ENCODE measurements around the gene VSTM2B. TPM values are rescaled to one million over a fixed set of nuclear protein-coding genes. Genes with fewer than 3 reads are reported as not detected.
"Not testable (repeated sequence)": the region's sequence is repeated elsewhere in the genome, so short reads cannot be mapped to it uniquely, and the experiment has no call there.

Gene VSTM2B
- total RNA-seq, 1 donor from 2014 or later: not detected

DNA sequence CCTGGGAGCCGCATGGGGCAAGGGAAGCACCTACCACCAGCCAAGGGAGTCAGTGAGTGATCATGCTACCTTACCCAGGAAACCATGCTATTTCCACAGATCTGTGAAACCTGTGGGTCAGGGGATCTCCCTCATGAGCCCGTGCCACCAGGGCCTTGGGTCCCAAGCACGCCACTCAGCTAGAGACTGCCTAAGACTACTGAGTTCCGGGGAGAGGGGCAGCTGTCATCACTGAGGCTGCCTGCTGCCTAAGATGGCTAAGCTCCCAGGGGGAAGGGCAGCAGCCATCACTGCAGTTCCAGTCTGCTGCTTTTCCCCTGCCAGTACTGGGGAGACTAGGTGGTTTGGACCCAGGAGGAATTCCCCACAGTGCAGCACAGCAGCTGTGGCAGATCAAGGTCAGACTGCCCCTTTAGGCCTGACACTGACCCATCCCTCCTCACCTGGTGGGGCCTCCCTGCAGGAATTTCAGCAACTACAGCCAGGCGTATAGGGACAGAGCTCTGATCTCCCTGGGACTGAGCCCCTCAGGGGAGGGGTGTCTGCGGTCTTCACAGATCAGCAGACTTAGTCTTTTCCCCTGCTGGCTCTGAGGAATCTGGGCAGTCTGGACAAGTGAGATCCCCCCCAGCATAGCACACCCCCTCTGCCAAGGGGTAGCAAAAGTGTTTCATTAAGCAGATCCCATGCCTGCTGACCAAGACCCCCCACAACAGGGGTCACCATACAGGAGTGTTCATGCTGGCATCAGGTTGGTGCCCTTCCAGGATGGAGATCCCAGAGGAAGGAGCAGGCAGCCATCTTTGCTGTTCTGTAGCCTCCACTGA is 26.9 kb downstream of the VSTM2B start:
- DNase-seq (ENCODE audit: missing footprints) (no peak), ATAC-seq (no peak)
- intact Hi-C loops (cut with DNase I): no loop called here

- intact Hi-C loops (cut with DNase I): no loop called here
- ATAC-seq: no peak
- DNase-seq (ENCODE audit: missing footprints): no peak
Measured at GRCh38 chr19:29554149-29554548, 28.4 kb downstream of the VSTM2B start.

DNA sequence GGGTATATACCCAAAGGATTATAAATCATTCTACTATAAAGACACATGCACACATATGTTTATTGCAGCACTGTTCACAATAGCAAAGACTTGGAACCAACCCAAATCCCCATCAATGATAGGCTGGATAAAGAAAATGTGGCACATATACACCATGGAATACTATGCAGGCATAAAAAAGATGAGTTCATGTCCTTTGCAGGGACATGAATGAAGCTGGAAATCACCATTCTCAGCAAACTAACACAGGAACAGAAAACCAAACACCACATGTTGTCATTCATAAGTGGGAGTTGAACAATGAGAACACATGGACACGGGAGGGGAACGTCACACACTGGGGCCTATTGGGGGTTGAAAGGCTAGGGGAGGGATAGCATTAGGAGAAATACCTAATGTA is 33.3 kb downstream of the VSTM2B start:
- intact Hi-C loops (cut with DNase I); ATAC-seq; DNase-seq (ENCODE audit: missing footprints): not testable (repeated sequence)

DNA sequence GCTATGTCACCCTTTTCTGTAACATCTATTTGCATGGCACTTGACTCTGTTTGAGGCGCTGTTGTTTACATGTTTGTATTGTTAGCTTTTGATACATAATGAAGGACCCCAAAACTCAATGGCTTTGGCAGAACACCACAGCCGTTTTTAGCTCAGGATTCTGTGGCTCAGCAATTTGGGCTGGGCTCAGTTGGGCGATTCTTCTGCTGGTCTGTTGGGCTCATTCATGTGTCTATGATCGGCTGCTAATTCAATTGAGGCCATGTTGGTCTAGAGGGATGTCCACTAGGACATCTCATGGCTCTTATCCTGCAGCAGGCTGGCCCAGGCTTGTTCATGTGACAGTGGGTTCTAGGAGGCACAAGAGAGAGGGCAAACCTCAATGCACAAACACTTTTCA is 33.9 kb downstream of the VSTM2B start:
- intact Hi-C loops (cut with DNase I): no loop called here
- DNase-seq (ENCODE audit: missing footprints): no peak
- ATAC-seq: no peak

- intact Hi-C loops (cut with DNase I): no loop called here
- ATAC-seq: no peak
- DNase-seq (ENCODE audit: missing footprints): no peak
Measured at GRCh38 chr19:29560313-29561075, 34.7 kb downstream of the VSTM2B start.

- DNase-seq (ENCODE audit: missing footprints) (no peak), ATAC-seq (no peak)
- intact Hi-C loops (cut with DNase I): no loop called here
Measured at GRCh38 chr19:29561601-29562000, 35.8 kb downstream of the VSTM2B start.

DNA sequence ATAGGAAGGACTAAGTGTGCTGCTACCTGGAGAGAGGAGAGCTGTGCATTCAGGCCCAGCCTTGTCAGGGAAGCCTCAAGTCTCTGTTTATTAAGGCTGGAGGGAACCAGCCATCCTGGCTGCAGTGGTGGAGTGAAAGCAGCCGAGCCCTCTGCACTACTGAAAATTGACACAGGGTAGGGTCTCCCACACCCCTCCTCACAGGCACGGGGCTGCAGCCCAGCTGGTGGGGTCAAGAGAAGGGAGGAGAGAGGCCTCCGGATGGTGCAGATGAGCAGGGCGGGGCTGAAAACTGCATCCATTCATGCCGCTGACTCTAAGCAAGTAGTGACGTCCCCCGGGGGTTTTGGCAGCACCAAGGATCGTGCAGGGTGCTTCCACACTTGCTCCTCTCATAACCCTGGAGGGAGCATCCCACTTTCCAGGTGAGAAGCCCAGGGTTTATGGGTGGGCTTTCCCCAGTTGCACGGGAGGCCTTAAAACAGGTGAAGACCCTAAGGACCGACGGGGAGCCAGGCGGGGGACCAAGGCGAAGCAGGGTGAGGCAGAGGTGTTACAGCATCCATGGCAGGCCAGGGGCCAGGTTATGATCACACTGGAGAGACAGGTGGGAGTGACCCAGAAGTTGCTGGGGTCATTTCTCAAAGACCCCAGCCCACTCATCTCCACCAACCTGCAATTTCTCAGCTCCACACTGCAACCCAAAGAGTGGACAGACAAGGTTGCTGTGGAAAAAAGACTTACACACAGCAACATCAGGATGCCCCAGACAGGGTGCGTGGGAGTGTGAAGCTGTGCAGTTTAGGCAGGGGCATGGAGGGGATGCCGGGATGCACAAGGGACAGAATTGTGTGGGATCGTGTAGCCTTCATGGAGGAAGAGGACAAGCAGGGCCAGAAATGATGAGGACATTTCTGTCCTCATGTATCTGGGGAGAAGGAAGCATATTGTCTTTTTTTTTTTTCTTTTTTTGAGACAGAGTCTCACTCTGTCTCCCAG is 36.8 kb downstream of the VSTM2B start:
- intact Hi-C loops (cut with DNase I): no loop called here
- ATAC-seq (no peak), DNase-seq (ENCODE audit: missing footprints) (no peak)

DNA sequence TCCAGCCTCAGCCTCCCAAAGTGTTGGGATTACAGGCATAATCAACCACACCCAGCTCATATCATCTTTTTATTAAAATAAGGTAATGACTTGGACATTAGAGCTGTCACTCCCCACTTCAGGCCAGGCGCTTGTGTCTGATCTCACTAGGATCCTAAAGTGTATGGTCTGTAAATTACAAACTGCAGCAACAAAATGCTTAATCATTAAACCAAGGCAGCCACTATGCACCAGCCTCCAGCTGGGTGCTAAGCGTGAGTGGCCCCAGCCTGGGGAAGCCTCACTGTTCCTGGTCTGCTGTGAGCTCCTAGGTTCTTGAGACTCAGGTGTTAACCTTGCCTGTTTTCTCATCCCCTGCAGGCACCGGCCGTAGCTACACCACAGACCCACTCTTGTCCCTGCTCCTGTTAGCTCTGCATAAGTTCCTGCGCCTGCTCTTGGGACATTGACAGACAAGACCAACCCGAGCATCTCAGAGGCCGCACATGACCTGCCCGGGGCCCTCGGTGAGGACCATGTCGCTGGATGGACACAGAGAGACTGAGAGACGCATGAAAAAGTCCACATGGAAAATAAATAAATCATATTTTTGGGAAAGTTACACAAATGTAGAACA is 37.8 kb downstream of the VSTM2B start:
- no peak for DNase-seq (ENCODE audit: missing footprints)
- intact Hi-C loops (cut with DNase I): no loop called here
- no peak for ATAC-seq

- ATAC-seq (no peak), DNase-seq (ENCODE audit: missing footprints) (no peak)
- intact Hi-C loops (cut with DNase I): no loop called here
Measured at GRCh38 chr19:29564574-29565005, 38.8 kb downstream of the VSTM2B start.

DNA sequence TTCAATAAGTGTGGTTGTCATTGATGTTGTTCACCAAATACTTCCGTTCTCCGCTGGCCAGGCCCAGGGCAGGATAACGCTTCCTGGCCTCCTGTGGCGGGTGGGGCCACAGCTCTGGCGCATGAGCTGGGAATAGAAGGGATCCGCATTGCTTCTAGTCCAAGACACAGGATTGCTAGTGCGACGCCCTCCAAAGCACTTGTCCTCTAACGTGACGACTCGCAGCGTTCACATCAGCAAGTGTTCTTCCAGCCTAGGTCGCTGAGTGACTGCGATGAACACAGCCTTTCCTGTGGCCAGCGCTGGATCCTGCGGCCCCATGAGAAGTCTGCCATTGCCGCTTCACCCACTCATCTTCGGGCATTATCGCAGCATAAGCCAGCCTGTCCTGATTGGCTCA is 39.4 kb downstream of the VSTM2B start:
- ATAC-seq: no peak
- DNase-seq (ENCODE audit: missing footprints): no peak
- intact Hi-C loops (cut with DNase I): no loop called here

DNA sequence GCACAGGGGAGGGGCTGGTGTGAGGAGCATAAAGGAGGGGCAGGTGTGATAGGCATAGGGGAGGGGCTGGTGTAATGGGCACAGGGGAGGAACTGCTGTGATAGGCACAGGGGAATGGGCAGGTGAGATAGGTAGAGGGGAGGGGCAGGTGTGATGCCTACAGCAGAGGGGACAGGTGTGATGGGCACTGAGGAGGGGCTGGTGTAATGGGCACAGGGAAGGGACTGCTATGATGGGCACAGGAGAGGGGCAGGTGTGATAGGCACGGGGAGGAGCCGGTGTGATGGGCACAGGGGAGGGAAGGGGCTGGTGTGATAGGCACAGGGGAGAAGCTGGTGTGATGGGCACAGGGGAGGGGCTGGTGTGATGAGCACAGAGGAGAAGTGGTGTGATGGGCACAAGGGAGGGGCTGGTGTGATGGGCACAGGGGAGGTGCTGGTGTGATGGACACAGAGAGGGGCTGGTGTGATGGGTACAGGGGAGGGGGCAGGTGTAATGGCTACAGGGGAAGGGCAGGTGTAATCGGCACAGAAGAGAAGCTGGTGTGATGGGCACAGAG is 40.8 kb downstream of the VSTM2B start:
- intact Hi-C loops (cut with DNase I): no loop called here
- ATAC-seq (no peak), DNase-seq (ENCODE audit: missing footprints) (no peak)

DNA sequence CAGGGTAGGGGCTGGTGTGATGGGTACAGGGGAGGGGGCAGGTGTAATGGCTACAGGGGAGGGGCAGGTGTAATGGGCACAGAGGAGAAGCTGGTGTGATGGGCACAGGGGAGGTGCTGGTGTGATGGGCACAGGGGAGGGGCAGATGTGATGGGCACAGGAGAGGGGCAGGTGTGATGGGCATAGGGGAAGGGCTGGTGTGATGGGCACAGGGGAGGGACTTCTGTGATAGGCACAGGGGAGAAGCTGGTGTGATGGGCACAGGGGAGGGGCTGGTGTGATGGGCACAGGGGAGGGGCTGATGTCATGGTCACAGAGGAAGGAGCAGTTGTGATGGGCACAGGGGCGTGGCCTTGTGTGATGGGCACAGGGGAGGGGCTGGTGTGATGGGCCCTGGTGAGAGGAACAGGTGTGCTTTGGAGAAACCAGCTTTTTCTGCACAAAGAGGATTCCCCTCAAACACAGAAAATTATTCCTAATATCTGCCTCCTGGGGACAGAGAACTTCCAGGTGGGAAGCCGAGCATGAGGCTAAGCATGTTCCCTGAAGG is 41.6 kb downstream of the VSTM2B start:
- ATAC-seq (no peak), DNase-seq (ENCODE audit: missing footprints) (no peak)
- intact Hi-C loops (cut with DNase I): no loop called here

DNA sequence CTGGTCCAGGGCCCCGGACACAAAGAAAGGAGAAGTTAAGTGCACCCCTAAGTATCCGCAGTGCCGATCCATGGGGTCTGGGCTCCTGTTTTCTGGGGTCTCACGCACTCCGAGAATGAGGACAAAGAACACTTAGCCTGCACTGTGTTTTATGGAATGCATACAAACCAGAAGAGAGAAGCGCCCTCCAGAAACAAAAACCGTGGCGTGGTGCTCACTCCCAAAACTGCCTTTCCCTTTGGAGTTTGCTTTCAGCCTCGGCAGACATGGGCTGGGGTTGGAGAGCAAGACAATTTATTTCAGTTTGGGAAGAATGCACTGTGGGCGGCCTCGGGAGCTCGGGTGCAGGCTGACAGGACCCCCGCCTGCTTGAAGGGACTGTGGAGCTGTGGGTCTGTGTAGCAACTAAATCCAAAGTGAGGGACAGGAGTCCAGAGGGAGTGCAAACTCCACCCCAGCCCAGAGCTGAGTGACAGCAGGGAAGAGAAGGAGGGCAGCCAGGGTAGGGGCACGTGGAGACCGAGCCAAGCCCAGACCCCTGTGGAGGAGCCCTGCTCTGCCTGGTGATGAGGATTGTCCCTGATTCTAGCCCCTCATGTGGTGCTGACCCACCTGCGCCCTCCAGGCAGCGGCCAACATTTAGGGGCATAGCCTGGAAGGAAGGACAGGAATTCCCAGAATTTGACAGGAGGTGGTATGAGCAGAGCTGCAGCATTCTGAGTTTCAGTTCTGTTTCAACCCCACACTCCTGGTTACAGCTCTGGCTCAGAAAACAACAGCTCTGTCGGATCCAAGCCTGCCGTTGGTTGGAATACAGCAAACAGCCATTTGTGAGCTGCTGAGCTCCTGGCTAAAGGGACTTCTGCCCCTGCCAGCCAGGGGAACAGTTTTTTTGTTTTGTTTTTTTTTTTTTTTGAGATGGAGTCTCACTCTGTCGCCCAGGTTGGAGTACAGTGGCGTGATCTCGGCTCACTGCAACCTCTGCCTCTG is 42.5 kb downstream of the VSTM2B start:
- DNase-seq (ENCODE audit: missing footprints) (no peak), ATAC-seq (no peak)
- intact Hi-C loops (cut with DNase I): no loop called here

DNA sequence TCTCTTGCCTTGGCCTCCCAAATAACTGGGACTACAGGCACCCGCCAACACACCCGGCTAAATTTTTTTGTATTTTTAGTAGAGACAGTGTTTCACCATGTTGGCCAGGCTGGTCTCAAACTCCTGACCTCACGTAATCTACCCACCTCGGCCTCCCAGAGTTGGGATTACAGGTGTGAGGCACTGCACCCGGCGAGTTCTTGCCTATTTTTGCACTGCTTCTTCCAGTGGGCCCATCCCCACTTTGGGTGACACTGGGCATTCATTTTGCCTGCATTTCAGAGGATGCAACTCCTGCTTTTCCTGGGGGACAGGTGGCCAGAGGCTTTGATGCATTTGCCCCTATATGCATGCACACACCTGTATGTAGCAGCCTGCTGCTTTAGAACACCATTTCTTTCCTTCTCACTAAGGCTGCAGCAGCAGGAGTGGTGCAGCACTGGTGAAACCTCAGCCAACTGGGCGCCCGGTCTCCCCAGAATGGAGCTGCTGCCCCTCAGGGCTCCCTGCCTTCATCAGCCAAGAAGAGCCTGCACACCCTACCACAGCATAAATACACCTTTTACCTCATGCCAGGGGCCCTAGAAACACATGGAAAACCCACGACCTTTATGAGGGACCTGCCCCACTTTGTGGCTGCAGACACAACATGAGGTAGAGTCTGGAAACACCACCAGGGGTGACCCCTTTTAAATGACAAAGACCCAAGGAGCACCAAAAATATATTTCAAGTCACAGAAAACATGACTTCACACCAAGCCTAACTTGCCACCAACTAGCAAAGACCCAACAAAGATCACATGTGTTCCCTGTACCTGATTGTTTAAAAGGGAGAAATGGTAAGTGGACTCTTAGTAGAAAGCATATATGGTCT is 43.5 kb downstream of the VSTM2B start:
- DNase-seq (ENCODE audit: missing footprints) (no peak), ATAC-seq (no peak)
- intact Hi-C loops (cut with DNase I): no loop called here

GRCh38 chr19:29571181-29571580 is 45.4 kb downstream of the VSTM2B start:
- DNase-seq (ENCODE audit: missing footprints): no peak
- no peak for ATAC-seq
- intact Hi-C loops (cut with DNase I): no loop called here

- DNase-seq (ENCODE audit: missing footprints): no peak
- intact Hi-C loops (cut with DNase I): no loop called here
- no peak for ATAC-seq
Measured at GRCh38 chr19:29573486-29573885, 47.7 kb downstream of the VSTM2B start.

Data from Right ventricle myocardium inferior (tissue), 1 donor.